ENCODE data around the gene ITPRIPL1.

GRCh38 chr2:96320728-96321622 lies 4.1 kb upstream of the ITPRIPL1 start:
- TF ChIP-seq CTCF (optimal IDR thresholded peaks at IDR 0.05 in 1 of 3, IDR thresholded peaks at IDR 0.05 in 1 of 3, conservative IDR thresholded peaks at IDR 0.05 in 1 of 3; ENCODE audit: extremely low read depth in 1 of 3, insufficient read depth in 2 of 3, low read length in 3 of 3) (no peak), EZH2 (IDR thresholded peaks at IDR 0.05; ENCODE audit: low read length) (no peak)
